Suprapubic skin (tissue), 4 donors: Measurements from ENCODE around the gene KIRREL1.

ENCODE experiments used
- POLR2A ChIP-seq, 2 donors: fragments of 450-650 bp; IDR thresholded peaks; one replicate each; pipeline ENCODE4 v1.6.1; 2017; ENCODE audit warnings: antibody characterized with exemption in 2 of 2, mild to moderate bottlenecking in 2 of 2, moderate library complexity in 2 of 2
- POLR2AphosphoS5 ChIP-seq, 3 donors: sonication (generic); formaldehyde crosslinking; IDR thresholded peaks; one replicate each; pipeline ENCODE4 v1.6.1; 2017; ENCODE audit warnings: antibody characterized with exemption in 3 of 3

DNA sequence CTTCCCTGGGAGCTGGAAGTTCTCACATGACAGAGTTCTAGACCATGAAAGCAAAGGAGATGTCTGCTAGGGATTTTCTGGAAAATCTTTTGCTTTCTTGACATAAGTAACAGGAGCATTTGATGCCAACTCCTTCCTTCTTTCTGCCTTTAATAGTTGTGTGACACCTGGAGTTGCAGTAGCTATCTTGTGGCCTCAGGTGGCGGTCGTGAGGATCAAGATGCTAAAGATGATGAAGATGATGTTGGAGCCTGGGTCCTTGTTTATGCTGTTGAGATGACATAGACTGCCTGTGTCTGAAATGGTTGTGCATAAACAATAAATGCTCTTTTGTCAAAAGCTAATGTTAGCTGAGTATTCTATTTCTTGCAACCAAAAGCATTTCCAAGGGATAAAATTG lies 32.7 kb upstream of the KIRREL1 start:
- no peak for TF ChIP-seq POLR2AphosphoS5 (IDR thresholded peaks at IDR 0.05)
- TF ChIP-seq POLR2A (IDR thresholded peaks at IDR 0.05): no peak
